ENCODE results near the gene BLMH.

DNA sequence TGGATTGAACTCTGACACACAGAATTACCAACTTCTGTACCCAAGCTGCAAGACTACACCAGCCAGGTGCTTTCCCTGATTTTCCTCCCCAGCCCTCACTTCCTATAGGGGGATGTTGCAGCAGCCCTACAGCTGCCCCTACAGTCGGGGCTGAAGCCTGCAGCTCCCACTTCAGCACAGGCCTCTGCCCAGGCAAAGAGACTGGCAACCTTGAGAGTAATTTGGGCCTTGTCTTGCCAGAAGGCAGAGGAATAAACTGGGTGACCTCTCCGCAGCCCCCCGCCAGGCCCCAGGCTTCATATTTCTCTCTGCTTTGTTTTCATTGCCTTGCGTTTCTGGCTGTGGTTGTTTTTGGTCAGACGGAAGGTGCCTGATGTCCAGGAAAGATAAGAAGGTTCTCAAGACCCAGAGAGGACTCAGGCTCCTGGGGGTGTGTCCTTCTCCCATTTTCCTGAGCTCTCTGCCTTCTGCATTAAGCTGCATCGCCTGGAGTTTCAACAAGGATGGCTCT, 88.2 kb downstream of the BLMH start:
- TF ChIP-seq, protein P1, sequence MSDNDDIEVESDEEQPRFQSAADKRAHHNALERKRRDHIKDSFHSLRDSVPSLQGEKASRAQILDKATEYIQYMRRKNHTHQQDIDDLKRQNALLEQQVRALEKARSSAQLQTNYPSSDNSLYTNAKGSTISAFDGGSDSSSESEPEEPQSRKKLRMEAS (IDR thresholded peaks at IDR 0.05; ENCODE audit: low read depth, low read length): no peak
- TF ChIP-seq, protein P2, sequence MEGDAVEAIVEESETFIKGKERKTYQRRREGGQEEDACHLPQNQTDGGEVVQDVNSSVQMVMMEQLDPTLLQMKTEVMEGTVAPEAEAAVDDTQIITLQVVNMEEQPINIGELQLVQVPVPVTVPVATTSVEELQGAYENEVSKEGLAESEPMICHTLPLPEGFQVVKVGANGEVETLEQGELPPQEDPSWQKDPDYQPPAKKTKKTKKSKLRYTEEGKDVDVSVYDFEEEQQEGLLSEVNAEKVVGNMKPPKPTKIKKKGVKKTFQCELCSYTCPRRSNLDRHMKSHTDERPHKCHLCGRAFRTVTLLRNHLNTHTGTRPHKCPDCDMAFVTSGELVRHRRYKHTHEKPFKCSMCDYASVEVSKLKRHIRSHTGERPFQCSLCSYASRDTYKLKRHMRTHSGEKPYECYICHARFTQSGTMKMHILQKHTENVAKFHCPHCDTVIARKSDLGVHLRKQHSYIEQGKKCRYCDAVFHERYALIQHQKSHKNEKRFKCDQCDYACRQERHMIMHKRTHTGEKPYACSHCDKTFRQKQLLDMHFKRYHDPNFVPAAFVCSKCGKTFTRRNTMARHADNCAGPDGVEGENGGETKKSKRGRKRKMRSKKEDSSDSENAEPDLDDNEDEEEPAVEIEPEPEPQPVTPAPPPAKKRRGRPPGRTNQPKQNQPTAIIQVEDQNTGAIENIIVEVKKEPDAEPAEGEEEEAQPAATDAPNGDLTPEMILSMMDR (IDR thresholded peaks at IDR 0.05; ENCODE audit: low read depth, low read length): no peak
